Measurements from ENCODE around the gene CALCOCO1.

CALCOCO1 gene

DNA sequence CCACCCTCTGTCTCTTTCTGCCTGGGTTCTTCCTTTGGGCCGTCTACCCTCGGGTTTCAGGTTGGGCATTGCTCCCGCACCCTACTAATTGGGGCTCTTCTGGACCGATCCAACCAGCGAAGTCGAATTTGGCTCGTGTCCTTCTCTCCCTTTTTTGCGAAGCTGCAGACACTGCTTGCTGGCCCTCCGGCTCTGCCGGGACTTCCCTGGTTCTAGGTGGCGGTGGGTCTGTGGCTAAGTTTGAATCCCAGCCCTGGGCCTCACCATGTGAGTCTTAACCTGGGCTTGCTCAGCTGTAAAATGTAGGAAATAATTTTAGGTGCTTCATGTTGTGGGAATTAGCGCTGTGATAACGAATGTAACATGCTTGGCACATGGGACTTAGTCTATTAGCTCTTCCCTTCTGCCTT lies 24.9 kb upstream of the CALCOCO1 start:
- Histone ChIP-seq H3K4me3 (ENCODE audit: low read depth in 1 of 2, low read length in 2 of 2) (peak overlapping the region in 1 of 2 donors; percentile 63), H3K36me3 (ENCODE audit: control insufficient read depth in 1 of 2, insufficient read depth in 2 of 2, low read length in 2 of 2) (no peaks in the 10 kb centered on the region), H3K27ac (ENCODE audit: low read depth, low read length) (no peak overlapping the region), H3K9me3 (ENCODE audit: control insufficient read depth in 1 of 2, low read length in 2 of 2) (no peaks in the 10 kb centered on the region), H3K9ac (ENCODE audit: low read depth in 1 of 2, low read length in 2 of 2) (no peak overlapping the region), H3K27me3 (ENCODE audit: control insufficient read depth in 1 of 2, insufficient read depth in 2 of 2, low read length in 2 of 2) (peaks cover 78 to 86% of the 10 kb centered on the region in 2 donors), H3K4me1 (ENCODE audit: control insufficient read depth in 1 of 2, insufficient read depth in 2 of 2, low read length in 2 of 2) (peaks cover 0 to 14% of the 10 kb centered on the region in 2 donors)

DNA sequence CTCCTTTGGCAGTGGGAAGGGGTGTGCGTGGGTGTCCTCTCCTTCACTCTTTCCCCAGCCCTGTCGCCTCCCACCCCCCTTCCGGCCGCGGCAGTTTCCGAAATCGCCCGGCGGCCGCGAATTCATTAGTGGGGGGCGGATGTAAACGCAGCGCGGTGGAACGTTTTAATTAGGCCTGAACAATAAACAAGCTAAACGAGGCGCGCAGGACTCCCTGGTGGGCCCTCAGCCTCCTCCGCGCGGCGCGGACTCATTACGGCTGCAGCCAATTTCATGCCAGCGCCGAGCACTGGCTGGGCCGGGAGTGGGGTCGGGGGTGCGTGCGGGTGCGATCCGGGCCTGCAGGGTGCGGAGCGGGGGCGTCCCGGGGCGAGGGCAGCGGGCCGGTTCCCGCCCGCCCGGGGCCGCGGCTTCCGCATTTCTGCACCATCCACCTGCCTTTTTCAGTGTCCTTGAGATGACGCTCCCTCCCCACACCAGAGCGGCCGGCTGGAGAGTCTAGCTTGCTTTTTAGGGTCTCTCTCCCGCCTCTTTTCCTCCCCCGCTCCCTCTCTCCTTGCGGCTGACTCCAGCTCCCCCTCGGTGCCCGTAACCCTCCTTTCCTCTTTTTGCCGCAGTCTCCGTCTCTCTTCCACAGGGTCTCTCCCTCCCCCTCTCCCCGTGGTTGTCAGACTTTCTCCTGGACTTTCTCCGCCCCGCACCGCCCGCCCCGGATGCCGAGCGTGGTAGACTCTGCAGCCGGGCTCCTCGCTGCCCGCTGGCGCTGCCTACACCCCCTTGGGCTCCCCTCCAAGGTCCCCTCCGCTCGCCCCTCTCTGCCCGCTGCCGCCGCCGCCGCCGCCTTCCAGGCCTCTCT lies 24.3 kb upstream of the CALCOCO1 start, which contains the start of gene CISTR:
Gene CISTR (minus strand): TSS at position 644 of the 856 bp plus-strand sequence.
- H3K9me3 ChIP-seq (ENCODE audit: control insufficient read depth in 1 of 2, low read length in 2 of 2): no peaks in the 10 kb centered on the region
- peaks cover 0 to 14% of the 10 kb centered on the region in 2 donors for H3K4me1 ChIP-seq (ENCODE audit: control insufficient read depth in 1 of 2, insufficient read depth in 2 of 2, low read length in 2 of 2)
- H3K36me3 ChIP-seq (ENCODE audit: control insufficient read depth in 1 of 2, insufficient read depth in 2 of 2, low read length in 2 of 2): no peaks in the 10 kb centered on the region
- peaks cover 80 to 89% of the 10 kb centered on the region in 2 donors for H3K27me3 ChIP-seq (ENCODE audit: control insufficient read depth in 1 of 2, insufficient read depth in 2 of 2, low read length in 2 of 2)
- peak within 1 kb of the TSS; percentile 57 to 63 for H3K4me3 ChIP-seq (ENCODE audit: low read depth in 1 of 2, low read length in 2 of 2)
- no peak within 1 kb of the TSS for H3K27ac ChIP-seq (ENCODE audit: low read depth, low read length)
- peak within 1 kb of the TSS in 1 of 2 donors; percentile 33 for H3K9ac ChIP-seq (ENCODE audit: low read depth in 1 of 2, low read length in 2 of 2)

DNA sequence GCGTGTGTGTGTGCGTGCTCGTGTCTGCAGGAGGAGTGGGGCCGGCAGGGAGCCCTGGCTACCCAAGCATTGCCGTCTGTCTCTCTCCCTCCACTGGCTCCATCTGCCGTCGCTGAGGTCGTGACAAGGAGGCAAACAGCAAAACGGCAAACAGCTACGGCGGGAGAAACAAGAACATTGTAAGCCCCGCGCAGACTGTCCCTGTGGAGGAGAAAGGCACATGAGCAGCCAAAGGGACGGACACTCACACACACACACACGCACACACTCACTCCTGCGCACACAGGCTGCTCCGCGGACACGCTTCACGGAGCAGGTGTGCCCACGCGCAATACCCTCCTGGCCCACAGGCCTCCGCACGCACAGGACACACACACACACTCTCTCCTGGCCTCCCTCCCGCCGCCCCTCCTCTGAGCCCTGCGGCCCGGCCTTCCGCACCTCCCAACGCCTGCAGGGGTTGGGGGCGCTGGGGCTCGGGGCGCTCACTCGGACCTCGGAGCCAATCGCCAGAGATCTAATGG lies 23.6 kb upstream of the CALCOCO1 start:
- H3K4me1 ChIP-seq (ENCODE audit: control insufficient read depth in 1 of 2, insufficient read depth in 2 of 2, low read length in 2 of 2): peaks cover 0 to 14% of the 10 kb centered on the region in 2 donors
- H3K9me3 ChIP-seq (ENCODE audit: control insufficient read depth in 1 of 2, low read length in 2 of 2): no peaks in the 10 kb centered on the region
- no peaks in the 10 kb centered on the region for H3K36me3 ChIP-seq (ENCODE audit: control insufficient read depth in 1 of 2, insufficient read depth in 2 of 2, low read length in 2 of 2)
- peaks cover 76 to 87% of the 10 kb centered on the region in 2 donors for H3K27me3 ChIP-seq (ENCODE audit: control insufficient read depth in 1 of 2, insufficient read depth in 2 of 2, low read length in 2 of 2)
- peak overlapping the region; percentile 57 to 63 for H3K4me3 ChIP-seq (ENCODE audit: low read depth in 1 of 2, low read length in 2 of 2)
- H3K9ac ChIP-seq (ENCODE audit: low read depth in 1 of 2, low read length in 2 of 2): no peak overlapping the region
- H3K27ac ChIP-seq (ENCODE audit: low read depth, low read length): no peak overlapping the region

DNA sequence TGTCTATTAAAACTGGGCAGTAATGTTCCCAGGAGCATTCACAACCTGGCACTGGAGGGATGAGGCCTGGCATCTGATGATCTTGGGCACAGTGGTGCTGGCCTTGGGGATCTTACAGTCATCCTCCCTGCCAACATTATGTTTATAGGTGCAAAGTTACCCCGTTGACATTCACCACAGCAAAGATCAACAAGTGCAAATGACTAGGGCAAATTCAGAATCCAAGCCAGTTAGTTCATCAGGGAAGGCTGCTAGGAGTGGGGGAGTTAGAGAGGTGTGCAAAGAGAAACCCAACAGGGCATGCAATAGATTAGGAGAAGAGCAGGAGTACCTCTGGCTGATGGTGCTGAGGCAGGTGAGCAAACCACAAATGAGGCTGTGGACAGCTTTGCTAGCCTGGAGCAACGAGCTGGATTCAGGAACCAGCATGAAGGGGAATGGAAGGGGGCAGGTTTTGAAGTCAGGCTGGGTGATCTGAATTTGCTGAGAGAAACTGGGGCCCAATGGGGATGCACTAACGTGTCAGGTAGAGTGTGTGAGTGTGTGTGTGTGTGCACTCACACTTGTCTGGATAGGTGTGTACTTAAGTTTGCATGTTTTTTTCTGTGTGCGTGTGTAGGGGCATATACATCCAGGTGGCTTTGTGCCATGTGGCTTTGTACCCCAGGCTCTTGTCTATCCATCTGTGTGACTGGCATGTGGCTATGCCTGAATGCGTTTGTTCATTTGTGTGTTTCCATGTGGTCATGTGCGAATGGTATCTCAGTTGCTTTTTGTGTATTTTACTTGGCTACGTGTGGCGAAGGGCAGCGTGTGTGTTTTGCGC lies 22.9 kb upstream of the CALCOCO1 start:
- Histone ChIP-seq H3K9ac (ENCODE audit: low read depth in 1 of 2, low read length in 2 of 2) (no peak overlapping the region), H3K27ac (ENCODE audit: low read depth, low read length) (no peak overlapping the region), H3K9me3 (ENCODE audit: control insufficient read depth in 1 of 2, low read length in 2 of 2) (no peaks in the 10 kb centered on the region), H3K36me3 (ENCODE audit: control insufficient read depth in 1 of 2, insufficient read depth in 2 of 2, low read length in 2 of 2) (no peaks in the 10 kb centered on the region), H3K4me3 (ENCODE audit: low read depth in 1 of 2, low read length in 2 of 2) (peak overlapping the region; percentile 57 to 63), H3K4me1 (ENCODE audit: control insufficient read depth in 1 of 2, insufficient read depth in 2 of 2, low read length in 2 of 2) (peaks cover 0 to 14% of the 10 kb centered on the region in 2 donors), H3K27me3 (ENCODE audit: control insufficient read depth in 1 of 2, insufficient read depth in 2 of 2, low read length in 2 of 2) (peaks cover 79 to 89% of the 10 kb centered on the region in 2 donors)

DNA sequence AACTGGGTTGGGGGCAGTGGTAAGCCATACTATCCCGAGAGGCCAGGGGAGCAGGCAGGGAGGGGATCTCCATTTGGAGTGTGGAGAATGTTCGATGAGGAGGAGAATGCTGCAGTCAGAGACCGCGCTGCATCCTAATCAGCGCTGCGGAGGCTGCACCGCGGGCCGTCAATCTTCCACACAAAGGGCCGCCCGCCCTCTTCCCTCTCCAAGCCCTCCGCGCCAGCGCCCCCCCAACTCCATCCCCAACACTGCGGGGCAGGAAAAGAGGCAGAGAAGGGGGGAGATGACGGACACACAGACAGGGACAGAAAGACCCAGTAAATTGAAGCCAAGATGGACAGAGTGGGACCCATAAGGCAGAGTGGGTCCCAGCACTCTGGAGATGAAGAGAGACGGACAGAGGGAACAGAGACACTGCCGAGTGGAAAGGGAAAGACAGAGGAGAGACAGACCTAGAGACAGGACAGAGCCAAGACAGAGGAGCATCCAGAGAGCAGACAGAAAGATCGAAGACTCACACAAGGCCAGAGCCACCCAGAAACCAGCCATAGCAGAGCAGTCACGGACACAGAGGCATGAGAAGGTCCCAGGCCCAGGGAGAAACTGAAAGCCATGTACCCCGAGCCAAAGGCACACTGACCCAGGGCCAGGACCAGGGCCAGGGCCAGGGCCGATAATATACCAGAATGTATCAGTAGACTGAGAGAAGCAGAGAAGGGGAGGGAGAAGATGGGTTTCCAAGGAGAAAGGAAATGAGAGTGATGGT lies 21.0 kb upstream of the CALCOCO1 start:
- Histone ChIP-seq H3K27ac (ENCODE audit: low read depth, low read length) (no peak overlapping the region), H3K27me3 (ENCODE audit: control insufficient read depth in 1 of 2, insufficient read depth in 2 of 2, low read length in 2 of 2) (peaks cover 73 to 80% of the 10 kb centered on the region in 2 donors), H3K36me3 (ENCODE audit: control insufficient read depth in 1 of 2, insufficient read depth in 2 of 2, low read length in 2 of 2) (no peaks in the 10 kb centered on the region), H3K9ac (ENCODE audit: low read depth in 1 of 2, low read length in 2 of 2) (no peak overlapping the region), H3K9me3 (ENCODE audit: control insufficient read depth in 1 of 2, low read length in 2 of 2) (no peaks in the 10 kb centered on the region), H3K4me1 (ENCODE audit: control insufficient read depth in 1 of 2, insufficient read depth in 2 of 2, low read length in 2 of 2) (peaks cover 0 to 17% of the 10 kb centered on the region in 2 donors), H3K4me3 (ENCODE audit: low read depth in 1 of 2, low read length in 2 of 2) (no peak overlapping the region)

DNA sequence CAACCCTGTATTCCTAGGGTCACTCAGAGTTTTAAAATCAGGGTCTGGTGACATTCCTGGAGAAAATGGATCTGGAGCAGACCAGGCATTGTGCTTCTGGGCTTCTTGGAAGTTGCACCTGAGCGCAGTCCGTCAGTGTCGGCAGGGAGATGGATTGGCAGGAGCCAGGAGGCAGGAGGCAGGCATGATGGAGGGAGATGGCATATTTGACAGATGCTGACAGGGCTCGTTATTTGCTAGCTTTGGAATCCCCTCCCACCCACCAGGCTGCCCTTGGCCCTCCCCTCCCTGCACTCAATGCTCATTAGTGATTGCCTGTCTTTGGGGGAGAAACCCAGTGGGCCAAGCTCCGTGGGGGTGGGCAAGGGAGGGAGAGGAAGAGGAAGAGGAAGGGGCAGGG lies 19.8 kb upstream of the CALCOCO1 start:
- no peak overlapping the region for H3K9ac ChIP-seq (ENCODE audit: low read depth in 1 of 2, low read length in 2 of 2)
- peaks cover 0 to 17% of the 10 kb centered on the region in 2 donors for H3K4me1 ChIP-seq (ENCODE audit: control insufficient read depth in 1 of 2, insufficient read depth in 2 of 2, low read length in 2 of 2)
- peaks cover 72 to 78% of the 10 kb centered on the region in 2 donors for H3K27me3 ChIP-seq (ENCODE audit: control insufficient read depth in 1 of 2, insufficient read depth in 2 of 2, low read length in 2 of 2)
- H3K4me3 ChIP-seq (ENCODE audit: low read depth in 1 of 2, low read length in 2 of 2): no peak overlapping the region
- no peak overlapping the region for H3K27ac ChIP-seq (ENCODE audit: low read depth, low read length)
- H3K9me3 ChIP-seq (ENCODE audit: control insufficient read depth in 1 of 2, low read length in 2 of 2): no peaks in the 10 kb centered on the region
- H3K36me3 ChIP-seq (ENCODE audit: control insufficient read depth in 1 of 2, insufficient read depth in 2 of 2, low read length in 2 of 2): no peaks in the 10 kb centered on the region

GRCh38 chr12:53746592-53747092 lies 19.4 kb upstream of the CALCOCO1 start:
- no peak overlapping the region for H3K9ac ChIP-seq (ENCODE audit: low read depth in 1 of 2, low read length in 2 of 2)
- H3K27ac ChIP-seq (ENCODE audit: low read depth, low read length): no peak overlapping the region
- peaks cover 67 to 73% of the 10 kb centered on the region in 2 donors for H3K27me3 ChIP-seq (ENCODE audit: control insufficient read depth in 1 of 2, insufficient read depth in 2 of 2, low read length in 2 of 2)
- no peaks in the 10 kb centered on the region for H3K9me3 ChIP-seq (ENCODE audit: control insufficient read depth in 1 of 2, low read length in 2 of 2)
- peaks cover 0 to 13% of the 10 kb centered on the region in 2 donors for H3K4me1 ChIP-seq (ENCODE audit: control insufficient read depth in 1 of 2, insufficient read depth in 2 of 2, low read length in 2 of 2)
- no peak overlapping the region for H3K4me3 ChIP-seq (ENCODE audit: low read depth in 1 of 2, low read length in 2 of 2)
- no peaks in the 10 kb centered on the region for H3K36me3 ChIP-seq (ENCODE audit: control insufficient read depth in 1 of 2, insufficient read depth in 2 of 2, low read length in 2 of 2)

DNA sequence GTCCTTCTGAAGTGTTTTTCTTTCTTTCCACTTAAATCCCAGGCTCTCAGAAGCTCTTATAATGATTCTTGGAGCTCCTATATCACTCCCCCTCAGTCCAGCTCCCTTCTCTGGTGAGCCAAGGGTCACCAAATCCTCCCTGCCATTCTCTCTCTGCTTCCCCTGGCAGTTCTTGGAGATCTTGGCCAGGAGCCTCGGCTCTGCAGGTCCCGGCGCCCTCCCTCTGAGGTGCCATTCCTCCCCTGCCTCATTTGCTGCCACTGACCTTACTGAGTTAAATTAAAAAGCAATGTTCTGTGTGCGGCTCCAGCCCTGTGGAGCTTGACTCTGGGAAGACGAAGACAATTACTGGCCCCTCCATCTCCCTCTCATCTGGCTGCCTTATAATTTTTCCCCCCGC lies 17.5 kb upstream of the CALCOCO1 start:
- H3K9me3 ChIP-seq (ENCODE audit: control insufficient read depth in 1 of 2, low read length in 2 of 2): no peaks in the 10 kb centered on the region
- no peak overlapping the region for H3K9ac ChIP-seq (ENCODE audit: low read depth in 1 of 2, low read length in 2 of 2)
- H3K27ac ChIP-seq (ENCODE audit: low read depth, low read length): no peak overlapping the region
- peaks cover 67 to 71% of the 10 kb centered on the region in 2 donors for H3K27me3 ChIP-seq (ENCODE audit: control insufficient read depth in 1 of 2, insufficient read depth in 2 of 2, low read length in 2 of 2)
- no peaks in the 10 kb centered on the region for H3K36me3 ChIP-seq (ENCODE audit: control insufficient read depth in 1 of 2, insufficient read depth in 2 of 2, low read length in 2 of 2)
- H3K4me3 ChIP-seq (ENCODE audit: low read depth in 1 of 2, low read length in 2 of 2): no peak overlapping the region
- peaks cover 0 to 10% of the 10 kb centered on the region in 2 donors for H3K4me1 ChIP-seq (ENCODE audit: control insufficient read depth in 1 of 2, insufficient read depth in 2 of 2, low read length in 2 of 2)

DNA sequence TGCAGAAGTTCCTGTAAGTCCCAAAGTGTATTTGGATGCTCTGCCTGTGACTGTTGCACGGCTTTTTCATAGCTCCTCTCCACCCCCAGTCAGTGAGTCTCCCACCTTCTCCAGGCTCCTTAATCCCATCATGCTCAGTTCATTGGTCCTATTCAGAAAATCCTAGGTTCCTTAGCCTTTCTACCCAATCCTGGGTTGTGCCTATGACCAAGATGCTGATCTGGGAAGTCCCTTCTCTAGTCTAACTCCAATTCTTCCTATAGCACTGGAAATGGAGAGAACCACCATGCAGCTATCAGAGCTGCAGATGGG lies 16.8 kb upstream of the CALCOCO1 start:
- Histone ChIP-seq H3K9me3 (ENCODE audit: control insufficient read depth in 1 of 2, low read length in 2 of 2) (no peaks in the 10 kb centered on the region), H3K27me3 (ENCODE audit: control insufficient read depth in 1 of 2, insufficient read depth in 2 of 2, low read length in 2 of 2) (peaks cover 66 to 71% of the 10 kb centered on the region in 2 donors), H3K36me3 (ENCODE audit: control insufficient read depth in 1 of 2, insufficient read depth in 2 of 2, low read length in 2 of 2) (no peaks in the 10 kb centered on the region), H3K4me3 (ENCODE audit: low read depth in 1 of 2, low read length in 2 of 2) (no peak overlapping the region), H3K4me1 (ENCODE audit: control insufficient read depth in 1 of 2, insufficient read depth in 2 of 2, low read length in 2 of 2) (peaks cover 6 to 16% of the 10 kb centered on the region in 2 donors), H3K9ac (ENCODE audit: low read depth in 1 of 2, low read length in 2 of 2) (no peak overlapping the region), H3K27ac (ENCODE audit: low read depth, low read length) (no peak overlapping the region)

Data from duodenal mucosa (tissue), 2 donors.